ENCODE results near the gene RCAN2.

Gene RCAN2

DNA sequence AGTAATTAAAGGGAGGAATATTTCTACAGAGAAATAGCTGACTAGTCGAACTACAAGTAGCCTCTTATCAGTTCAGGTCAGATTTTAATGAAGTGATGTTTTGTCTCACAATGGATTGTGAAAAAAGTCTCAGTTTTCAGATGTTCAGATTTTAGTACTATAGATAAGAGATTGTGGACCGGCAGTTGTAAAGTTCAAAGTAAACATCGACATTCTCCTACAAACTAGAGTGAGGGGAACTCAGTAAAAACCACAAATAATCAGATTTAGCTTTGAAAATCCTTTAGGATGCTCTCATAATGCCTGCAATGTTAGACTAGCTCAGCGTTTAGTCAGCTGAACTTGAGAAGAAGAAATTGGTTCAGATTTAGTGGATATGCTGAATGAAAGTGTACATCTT, 39.9 kb downstream of the RCAN2 start:
- TF ChIP-seq, protein P1, sequence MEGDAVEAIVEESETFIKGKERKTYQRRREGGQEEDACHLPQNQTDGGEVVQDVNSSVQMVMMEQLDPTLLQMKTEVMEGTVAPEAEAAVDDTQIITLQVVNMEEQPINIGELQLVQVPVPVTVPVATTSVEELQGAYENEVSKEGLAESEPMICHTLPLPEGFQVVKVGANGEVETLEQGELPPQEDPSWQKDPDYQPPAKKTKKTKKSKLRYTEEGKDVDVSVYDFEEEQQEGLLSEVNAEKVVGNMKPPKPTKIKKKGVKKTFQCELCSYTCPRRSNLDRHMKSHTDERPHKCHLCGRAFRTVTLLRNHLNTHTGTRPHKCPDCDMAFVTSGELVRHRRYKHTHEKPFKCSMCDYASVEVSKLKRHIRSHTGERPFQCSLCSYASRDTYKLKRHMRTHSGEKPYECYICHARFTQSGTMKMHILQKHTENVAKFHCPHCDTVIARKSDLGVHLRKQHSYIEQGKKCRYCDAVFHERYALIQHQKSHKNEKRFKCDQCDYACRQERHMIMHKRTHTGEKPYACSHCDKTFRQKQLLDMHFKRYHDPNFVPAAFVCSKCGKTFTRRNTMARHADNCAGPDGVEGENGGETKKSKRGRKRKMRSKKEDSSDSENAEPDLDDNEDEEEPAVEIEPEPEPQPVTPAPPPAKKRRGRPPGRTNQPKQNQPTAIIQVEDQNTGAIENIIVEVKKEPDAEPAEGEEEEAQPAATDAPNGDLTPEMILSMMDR (IDR thresholded peaks at IDR 0.05), result no peak
- DNase-seq (ENCODE audit: low spot score), result no peak
- H3K4me3 ChIP-seq, result no peak overlapping the region
- peak overlapping the region; percentile 6 to 38 for H3K27ac ChIP-seq

DNA sequence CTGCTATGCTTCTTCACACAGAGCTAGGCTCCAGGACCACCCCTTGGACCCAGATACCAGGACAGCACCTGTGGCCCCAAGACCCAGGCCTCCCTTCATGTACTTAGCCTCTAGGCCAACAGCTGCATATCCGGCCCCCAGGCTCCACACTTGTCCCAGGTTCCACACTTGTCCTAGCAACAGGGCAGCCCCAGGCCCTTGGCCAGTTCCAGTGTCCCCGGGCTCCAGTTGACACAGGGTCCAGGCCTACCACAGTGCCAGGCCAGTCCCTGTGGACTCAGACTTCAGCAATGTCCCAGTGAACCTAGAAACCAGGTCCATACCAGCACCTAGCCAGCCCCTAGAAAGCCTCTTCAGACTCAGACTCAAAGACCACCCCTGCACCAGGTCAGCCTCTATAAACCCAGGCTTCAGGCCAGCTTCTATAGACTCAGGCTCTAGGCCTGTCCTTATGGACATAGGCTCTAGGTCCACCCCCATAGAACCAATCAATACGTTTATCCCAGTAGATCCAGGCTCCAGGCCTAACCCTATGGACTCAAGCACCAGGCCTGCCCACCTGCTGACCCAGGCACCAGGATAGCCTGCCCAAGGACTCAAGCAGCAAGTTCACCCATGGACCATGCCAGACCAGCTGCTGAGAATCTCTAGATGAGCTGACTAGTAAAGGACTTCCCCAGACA, 46.3 kb downstream of the RCAN2 start:
- Histone ChIP-seq H3K27ac (peak overlapping the region; percentile 63 to 69), H3K4me3 (no peak overlapping the region)
- DNase-seq (ENCODE audit: low spot score), result no peak
- TF ChIP-seq, protein P1 (IDR thresholded peaks at IDR 0.05), result no peak

DNA sequence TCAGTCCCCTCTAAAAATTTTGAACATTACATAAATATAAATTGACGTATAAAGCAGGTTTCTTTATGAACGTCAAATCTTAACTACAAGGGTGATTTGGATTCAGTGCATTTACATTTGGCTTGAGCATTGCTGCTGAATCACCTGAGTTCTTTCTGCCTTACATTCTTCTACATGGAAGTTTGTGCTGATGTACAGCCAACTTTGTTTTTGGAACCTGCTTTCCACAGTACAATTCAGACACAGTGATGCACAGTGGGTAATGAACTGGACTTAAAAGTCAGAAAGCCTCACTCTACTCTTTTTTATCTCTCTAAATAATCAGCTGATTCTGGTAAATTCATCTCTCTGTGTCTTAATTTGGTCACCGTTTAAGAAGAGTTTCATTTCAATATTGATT, 47.6 kb downstream of the RCAN2 start:
- no peak for DNase-seq (ENCODE audit: low spot score)
- Histone ChIP-seq H3K4me3 (no peak overlapping the region), H3K27ac (peak overlapping the region; percentile 63 to 69)
- TF ChIP-seq, protein P1 (IDR thresholded peaks at IDR 0.05), result no peak

DNA sequence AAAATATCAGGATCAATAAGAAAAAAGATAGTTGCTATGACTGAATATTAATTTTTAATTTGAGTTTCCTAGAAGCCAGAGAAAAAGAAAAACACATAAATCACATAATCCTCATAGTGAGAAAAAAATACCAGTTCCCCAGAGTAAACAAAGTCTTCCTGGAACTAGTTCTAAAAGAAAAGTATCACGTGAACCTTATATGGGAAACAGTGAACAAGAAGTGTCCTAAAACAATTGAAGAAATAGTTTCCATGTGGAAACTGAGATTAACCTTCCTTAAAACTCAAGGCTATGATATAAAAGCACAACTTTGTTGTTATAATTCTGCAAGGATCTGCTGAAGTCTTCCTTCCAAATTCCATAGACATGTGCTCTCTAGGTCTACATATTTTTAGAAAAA, 50.6 kb downstream of the RCAN2 start:
- TF ChIP-seq, protein P1 (IDR thresholded peaks at IDR 0.05), result no peak
- peak overlapping the region; percentile 35 to 69 for H3K27ac ChIP-seq
- H3K4me3 ChIP-seq, result no peak overlapping the region
- DNase-seq (ENCODE audit: low spot score), result no peak

DNA sequence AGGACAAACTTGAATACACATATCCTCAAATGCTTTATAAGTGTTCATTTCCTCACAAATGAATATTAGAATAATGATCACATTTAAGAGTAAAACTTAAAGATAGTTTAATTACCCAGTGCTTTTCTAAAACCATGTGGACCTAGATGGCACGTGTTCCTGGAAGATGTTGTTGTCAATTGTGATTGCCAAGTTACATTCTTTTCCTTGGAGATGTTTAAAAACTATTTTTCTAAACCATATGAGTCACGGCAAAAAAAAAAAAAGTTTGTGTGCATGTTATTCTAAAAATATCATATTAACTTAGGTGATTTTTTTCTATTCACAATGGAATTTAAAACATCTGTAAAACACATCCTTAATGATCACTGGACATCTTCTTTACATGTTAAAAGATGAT, 51.1 kb downstream of the RCAN2 start:
- DNase-seq (ENCODE audit: low spot score), result no peak
- H3K27ac ChIP-seq, result peak overlapping the region; percentile 46 to 69

DNA sequence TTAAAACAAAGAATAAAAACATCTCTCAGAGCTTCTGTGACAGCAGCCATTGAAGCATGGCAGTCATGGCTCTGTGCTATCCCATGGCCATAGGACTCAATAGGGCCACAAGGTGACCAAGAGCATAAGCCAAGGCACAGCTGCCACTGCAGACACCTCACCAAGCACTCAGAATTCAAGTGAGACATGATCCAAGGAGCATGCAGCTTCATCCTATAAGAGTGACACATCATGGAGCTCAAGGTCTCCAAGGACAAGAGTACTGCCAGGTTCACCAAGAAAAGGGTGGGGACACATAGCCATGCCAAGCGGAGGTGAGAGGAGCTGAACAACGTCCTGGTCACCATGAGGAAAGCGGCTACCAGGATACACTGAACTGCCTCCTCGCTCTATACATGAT, 53.0 kb downstream of the RCAN2 start:
- no peak for DNase-seq (ENCODE audit: low spot score)
- Histone ChIP-seq H3K27ac (peak overlapping the region; percentile 84 to 91), H3K4me3 (no peak overlapping the region)
- TF ChIP-seq, protein P1 (IDR thresholded peaks at IDR 0.05), result no peak

More for the DNA sequence above, 51.1 kb downstream of the RCAN2 start:
- TF ChIP-seq, protein P1 (IDR thresholded peaks at IDR 0.05), result no peak
- no peak overlapping the region for H3K4me3 ChIP-seq

DNA sequence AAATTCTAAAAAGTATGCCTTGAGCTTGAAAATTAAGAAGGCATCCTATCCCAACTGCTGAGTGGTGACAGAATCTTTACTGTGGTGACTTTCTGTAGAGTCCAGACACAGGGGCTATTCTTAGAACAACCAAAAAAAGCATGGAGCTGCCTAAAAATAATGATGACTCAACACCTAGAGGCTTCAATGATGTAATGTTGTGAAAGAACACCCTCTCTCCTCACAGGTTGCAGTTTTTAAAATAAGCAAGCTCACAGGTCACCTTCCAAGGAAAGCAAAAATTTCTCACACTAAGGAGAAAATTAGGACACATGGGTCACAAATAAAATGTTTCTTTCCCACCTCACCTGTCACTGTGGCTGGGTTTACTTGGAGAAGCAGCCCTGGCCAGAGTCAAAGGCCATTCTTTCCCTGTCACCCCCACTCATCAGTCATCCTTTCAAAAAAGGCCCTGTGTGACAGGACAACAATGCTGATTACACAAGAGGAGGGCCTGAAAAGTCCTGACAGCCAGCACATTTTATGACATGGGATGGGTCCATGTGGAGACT, 53.5 kb downstream of the RCAN2 start:
- DNase-seq (ENCODE audit: low spot score), result no peak
- H3K27ac ChIP-seq, result peak overlapping the region; percentile 84 to 91
- TF ChIP-seq, protein P1 (IDR thresholded peaks at IDR 0.05), result no peak
- no peak overlapping the region for H3K4me3 ChIP-seq

Data from coronary artery (tissue), 2 donors.